Measurements from ENCODE around the gene PTPN12.
A peak's percentile ranks its signal among the peaks of the same experiment; 100 is the strongest.
"Not testable (repeated sequence)": the region's sequence is repeated elsewhere in the genome, so short reads cannot be mapped to it uniquely, and the experiment has no call there.

The PTPN12 gene

GRCh38 chr7:77580762-77581350 is 43.8 kb downstream of the PTPN12 start:
- DNase-seq (ENCODE audit: low spot score): no peak

- no peak for DNase-seq (ENCODE audit: low spot score)
Measured at GRCh38 chr7:77587272-77587671, 50.2 kb downstream of the PTPN12 start.

DNA sequence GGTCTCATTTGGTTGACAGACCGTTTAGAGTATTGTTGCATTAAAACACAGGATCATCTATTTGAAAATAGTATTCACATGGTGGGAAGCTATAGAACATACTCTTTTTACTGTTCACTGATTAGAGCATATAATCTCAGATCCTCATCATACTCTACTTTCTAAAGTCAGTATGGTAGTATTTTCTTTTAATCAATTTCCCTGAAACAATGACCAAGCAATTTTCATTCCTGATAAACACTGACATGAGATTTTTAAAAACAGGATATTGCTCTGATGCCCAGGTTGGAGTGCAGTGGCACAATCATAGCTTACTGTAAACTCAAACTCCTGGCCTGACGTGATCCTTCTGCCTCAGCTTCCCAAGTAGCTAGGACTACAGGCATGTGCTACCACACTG is 63.9 kb downstream of the PTPN12 start:
- DNase-seq (ENCODE audit: low spot score): no peak

DNA sequence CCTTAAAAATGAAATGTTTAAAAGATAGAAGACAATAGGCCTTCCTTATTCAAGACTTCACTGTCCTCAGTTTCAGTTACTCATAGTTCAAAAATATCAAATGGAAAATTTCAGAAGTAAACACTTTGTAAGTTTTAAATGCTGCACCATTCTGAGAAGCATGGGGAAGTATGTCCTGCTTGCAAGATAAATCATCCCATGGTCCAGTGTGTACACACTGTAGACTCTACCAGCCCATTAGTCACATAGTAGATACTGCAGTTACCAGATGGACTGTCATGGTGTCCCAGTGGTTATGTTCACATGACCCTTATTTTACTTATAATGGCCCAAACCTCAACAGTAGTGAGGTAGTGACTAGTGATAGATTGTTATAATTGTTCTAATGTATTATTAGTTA is 69.5 kb downstream of the PTPN12 start:
- no peak for DNase-seq (ENCODE audit: low spot score)

DNA sequence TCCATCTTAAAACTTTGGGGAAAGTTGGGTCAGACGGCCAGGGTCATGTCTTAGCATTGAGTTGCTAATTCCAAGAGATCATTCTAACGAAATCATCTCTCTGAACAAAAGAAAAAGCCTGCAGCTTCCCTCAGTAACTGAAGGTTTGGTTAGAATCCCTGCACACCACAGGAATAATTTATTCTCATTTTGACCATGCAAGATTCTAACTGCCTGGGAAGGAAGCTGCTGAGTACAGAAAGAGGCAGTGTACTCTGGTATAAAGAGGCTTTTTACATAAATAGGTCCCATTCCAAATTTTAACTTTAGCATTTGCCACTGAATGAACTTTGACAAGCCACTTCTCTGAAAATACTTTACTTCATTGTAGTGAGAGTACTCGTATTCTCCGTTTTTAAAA is 82.2 kb downstream of the PTPN12 start:
- DNase-seq (ENCODE audit: low spot score): no peak

DNA sequence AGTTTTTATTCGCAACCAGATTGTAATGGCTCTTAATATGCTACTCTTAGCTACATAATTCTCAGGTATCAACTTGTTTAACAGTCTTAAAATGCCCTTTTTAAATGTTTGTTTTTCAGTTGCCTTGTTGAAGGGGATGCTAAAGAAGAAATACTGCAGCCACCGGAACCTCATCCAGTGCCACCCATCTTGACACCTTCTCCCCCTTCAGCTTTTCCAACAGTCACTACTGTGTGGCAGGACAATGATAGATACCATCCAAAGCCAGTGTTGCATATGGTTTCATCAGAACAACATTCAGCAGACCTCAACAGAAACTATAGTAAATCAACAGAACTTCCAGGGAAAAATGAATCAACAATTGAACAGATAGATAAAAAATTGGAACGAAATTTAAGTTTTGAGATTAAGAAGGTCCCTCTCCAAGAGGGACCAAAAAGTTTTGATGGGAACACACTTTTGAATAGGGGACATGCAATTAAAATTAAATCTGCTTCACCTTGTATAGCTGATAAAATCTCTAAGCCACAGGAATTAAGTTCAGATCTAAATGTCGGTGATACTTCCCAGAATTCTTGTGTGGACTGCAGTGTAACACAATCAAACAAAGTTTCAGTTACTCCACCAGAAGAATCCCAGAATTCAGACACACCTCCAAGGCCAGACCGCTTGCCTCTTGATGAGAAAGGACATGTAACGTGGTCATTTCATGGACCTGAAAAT is 89.7 kb downstream of the PTPN12 start:
- DNase-seq (ENCODE audit: low spot score): no peak

DNA sequence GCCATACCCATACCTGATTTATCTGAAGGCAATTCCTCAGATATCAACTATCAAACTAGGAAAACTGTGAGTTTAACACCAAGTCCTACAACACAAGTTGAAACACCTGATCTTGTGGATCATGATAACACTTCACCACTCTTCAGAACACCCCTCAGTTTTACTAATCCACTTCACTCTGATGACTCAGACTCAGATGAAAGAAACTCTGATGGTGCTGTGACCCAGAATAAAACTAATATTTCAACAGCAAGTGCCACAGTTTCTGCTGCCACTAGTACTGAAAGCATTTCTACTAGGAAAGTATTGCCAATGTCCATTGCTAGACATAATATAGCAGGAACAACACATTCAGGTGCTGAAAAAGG is 90.2 kb downstream of the PTPN12 start:
- DNase-seq (ENCODE audit: low spot score): peak; percentile 28

DNA sequence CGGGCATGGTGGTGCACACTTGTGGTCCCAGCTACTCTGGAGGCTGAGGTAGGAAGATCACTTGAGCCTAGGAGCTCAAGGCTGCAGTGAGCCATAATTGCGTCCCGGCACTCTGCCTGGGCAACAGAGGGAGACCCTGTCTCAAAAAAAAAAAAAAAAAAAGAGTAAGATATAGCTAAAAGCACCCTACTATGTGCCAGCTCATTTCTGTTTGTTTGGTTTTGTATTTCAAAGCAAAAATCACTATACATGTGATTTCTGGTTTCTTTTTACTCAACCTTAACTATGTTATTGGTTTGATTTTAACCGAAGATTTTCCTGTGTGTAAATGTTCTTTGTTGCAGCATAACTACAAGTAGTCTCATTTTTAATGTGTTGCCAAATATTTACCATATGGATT is 92.7 kb downstream of the PTPN12 start:
- DNase-seq (ENCODE audit: low spot score): no peak

GRCh38 chr7:77631820-77632219 is 94.7 kb downstream of the PTPN12 start:
- DNase-seq (ENCODE audit: low spot score): no peak

DNA sequence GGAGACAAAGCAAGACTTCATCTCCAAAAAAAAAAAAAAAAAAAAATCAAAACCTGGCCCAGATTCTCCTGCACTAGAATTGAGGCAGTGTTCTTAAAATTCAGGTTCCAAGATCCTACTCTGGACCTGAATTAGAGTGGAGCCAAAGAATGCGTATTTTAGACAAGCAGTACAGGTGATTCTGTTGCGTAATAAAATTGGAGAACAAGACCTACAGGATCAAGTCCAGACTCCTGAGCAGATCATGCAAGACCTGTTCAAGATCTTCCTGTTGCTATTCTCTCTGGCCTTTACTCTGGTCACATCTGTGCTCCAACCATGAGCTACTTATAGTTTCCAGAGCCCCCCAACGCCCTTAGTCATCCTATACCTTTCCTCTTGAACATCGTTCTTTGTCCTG is 107.7 kb downstream of the PTPN12 start:
- no peak for DNase-seq (ENCODE audit: low spot score)

DNA sequence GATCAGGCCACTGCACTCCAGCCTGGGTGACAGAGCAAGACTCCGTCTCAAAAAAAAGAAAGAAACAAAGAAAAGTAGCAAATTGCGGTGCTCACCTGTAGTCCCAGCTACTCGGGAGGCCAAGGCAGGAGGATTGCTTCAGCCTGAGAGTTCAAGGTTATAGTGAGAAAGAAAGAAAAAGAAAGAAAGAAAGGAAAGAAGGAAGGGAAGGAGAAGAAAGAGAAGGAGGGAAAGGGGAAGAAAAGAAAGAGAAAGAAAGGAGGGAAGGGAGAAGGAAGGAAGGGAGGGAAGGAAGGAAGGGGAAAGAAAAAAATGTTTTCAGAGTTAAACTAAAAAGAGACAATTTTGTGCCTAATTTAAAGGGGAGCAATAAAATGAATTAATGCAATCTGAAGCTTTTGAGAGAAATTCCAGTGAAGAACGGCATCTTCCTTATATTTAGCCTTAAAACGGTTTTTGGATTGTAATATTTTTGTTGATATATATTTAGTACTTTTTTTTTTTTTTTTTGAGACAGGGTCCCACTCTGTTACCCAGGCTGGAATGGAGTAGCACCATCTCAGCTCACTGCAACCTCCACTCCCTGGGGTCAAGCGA is 111.7 kb downstream of the PTPN12 start:
- no peak for DNase-seq (ENCODE audit: low spot score)

DNA sequence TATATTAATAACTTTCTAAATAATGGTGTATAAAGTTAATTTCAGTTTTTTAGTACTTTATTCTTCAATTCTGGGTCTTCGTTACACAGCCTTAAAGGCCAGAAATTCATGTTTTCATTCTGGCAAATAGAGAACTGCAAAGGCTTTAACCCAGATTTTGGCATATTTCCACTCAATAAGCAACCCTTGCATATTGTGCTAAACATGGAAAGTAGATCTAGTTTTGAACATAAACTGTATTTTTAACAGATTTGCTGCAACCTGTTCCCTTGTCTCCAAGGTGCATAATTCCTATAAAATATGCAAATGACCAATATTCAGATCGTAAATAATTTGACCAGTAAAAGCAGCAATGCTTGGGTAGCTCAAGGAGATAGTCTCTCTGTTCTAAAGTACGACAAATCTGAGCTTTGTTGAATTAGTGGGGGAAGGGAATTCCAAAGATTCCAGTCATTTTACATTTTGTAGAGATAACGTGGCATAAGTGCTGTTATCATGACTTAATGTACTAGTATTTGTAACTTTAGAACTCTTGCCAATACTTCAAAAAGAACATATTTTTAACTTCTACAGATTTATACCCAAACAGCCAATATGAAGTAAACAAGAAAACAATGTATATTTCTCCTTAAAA is 112.7 kb downstream of the PTPN12 start:
- no peak for DNase-seq (ENCODE audit: low spot score)

DNA sequence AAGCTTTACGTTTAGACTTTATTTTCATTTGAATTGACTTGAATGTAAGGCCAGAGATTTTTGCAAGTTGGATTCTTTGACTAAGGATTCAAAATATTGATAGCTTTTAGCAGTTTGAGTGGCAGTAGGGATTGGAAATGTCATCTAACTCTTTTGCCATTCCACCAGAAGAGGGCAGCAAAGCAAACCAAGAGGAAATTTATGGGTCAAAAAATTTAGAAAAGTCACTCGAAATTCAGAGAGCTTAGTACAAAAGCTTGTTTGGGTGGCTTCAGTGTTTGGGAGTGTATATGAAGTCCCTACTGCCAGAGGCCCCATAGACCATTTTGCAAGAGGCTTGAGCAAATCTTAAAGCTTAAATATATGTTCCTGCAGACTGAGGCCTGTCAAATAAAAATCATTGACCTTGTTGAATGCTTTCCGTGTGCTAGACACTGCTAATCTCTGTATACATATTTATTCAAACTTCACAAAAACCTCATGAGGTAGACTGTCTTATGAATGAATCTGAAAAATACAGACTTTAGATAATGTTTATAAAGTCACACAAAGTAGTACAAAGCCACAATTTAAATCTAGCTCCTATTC is 114.6 kb downstream of the PTPN12 start:
- peak; percentile 60 for DNase-seq (ENCODE audit: low spot score)

- DNase-seq (ENCODE audit: low spot score): not testable (repeated sequence)
Measured at GRCh38 chr7:77652826-77653225, 115.7 kb downstream of the PTPN12 start.

GRCh38 chr7:77653572-77653971 is 116.5 kb downstream of the PTPN12 start:
- DNase-seq (ENCODE audit: low spot score): no peak

DNA sequence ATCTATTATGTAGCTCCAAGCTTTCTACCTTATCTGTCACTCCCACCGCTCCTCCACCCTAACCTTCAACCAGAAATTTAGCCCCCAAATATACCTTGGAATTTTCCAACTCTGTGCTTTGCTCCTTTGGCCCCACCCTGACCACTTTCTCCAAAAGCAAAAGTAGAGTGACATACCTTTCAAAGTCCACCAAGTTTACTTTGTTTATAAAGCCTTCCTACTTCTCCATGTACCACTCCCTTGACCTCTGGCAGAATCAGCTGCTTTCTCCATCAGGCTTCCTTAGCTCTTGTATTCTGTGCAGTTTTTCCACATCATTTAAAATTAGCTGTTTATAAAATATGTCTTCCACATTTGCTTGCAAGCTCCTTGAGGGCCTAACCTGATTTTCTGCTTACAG is 118.3 kb downstream of the PTPN12 start:
- no peak for DNase-seq (ENCODE audit: low spot score)

- no peak for DNase-seq (ENCODE audit: low spot score)
Measured at GRCh38 chr7:77655836-77656455, 118.9 kb downstream of the PTPN12 start.

GRCh38 chr7:77657427-77658224 is 120.5 kb downstream of the PTPN12 start:
- DNase-seq (ENCODE audit: low spot score): peak; percentile 73

GRCh38 chr7:77658928-77659327 is 121.8 kb downstream of the PTPN12 start:
- DNase-seq (ENCODE audit: low spot score): no peak

DNA sequence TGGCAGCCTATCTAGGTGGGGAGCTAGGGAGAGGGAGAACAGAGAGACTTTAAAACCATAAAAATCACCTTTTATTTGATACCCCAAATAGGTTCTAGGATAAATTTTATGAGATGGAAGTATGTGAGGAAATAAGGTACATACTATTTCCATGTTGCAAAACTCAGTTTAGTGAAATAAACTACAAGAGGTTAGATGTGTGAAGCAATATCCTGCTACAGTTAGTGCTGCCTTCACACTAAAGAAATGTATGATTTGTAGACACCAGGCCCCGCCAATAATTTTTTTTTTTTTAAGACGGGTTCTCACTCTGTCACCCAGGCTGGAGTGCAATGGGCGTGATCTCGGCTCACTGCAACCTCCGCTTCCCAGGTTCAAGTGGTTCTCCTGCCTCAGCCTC is 124.7 kb downstream of the PTPN12 start:
- no peak for DNase-seq (ENCODE audit: low spot score)

- no peak for DNase-seq (ENCODE audit: low spot score)
Measured at GRCh38 chr7:77662869-77663268, 125.8 kb downstream of the PTPN12 start.

- no peak for DNase-seq (ENCODE audit: low spot score)
Measured at GRCh38 chr7:77664715-77665114, 127.6 kb downstream of the PTPN12 start.

Data from RKO (cell line).